Hematopoietic multipotent progenitor cell treated with erythropoietin and hydrocortisone succinate and interleukin-3 and kit ligand, for 17 days (in vitro differentiated cells): ENCODE measurements around the gene ENPEP.
"Not testable (repeated sequence)": the region's sequence is repeated elsewhere in the genome, so short reads cannot be mapped to it uniquely, and the experiment has no call there.

Source experiments
- DNase-seq: peaks from one replicate; pipeline ENCODE4 v3.0.0-alpha.2; 2015; ENCODE audit warnings: low spot score

Gene ENPEP

GRCh38 chr4:110475881-110476818 is at the start of gene ENPEP:
Gene ENPEP (plus strand): TSS chr4:110476155. CDS start chr4:110476415, 260 bp downstream.
- DNase-seq, result no peak

DNA sequence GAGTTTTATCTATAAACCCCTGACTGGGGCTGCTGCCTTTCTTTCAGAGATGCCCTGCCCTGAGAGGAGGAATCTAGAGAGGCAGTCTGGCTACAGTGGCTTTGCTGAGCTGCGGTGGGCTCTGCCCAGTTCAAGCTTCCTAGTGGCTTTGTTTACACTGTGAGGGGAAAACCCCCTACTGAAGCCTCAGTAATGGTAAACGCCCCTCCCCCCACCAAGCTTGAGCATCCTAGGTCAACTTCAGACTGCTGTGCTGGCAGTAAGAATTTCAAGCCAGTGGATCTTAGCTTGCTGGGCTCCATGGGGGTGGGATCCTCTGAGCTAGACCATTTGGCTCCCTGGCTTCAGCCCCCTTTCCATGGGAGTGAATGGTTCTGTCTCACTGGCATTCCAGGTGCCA is 44.1 kb upstream of the ENPEP start:
- not testable (repeated sequence) for DNase-seq

- not testable (repeated sequence) for DNase-seq
Observed at GRCh38 chr4:110437292-110437691, 38.7 kb upstream of the ENPEP start.

GRCh38 chr4:110439209-110439608 is 36.7 kb upstream of the ENPEP start:
- DNase-seq, result not testable (repeated sequence)

DNA sequence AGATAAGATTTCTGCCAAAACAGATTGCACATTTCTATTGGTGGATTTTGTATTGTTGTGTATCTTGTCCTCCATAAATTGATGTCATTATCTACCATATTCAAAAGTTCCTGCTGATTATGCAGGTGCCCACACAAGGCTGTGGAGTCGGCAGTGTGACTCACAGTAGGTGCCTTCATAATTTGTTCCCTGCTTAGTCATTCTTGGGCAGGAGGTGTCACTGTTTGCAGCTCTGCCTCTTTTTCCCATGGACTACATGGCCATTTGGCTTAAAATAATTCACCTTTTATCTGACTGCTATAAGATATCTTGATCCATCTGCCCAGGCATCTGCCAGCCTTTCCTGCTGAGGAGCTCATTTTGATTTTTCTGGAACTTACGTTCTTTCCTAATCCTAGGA is 33.6 kb upstream of the ENPEP start:
- no peak for DNase-seq

DNA sequence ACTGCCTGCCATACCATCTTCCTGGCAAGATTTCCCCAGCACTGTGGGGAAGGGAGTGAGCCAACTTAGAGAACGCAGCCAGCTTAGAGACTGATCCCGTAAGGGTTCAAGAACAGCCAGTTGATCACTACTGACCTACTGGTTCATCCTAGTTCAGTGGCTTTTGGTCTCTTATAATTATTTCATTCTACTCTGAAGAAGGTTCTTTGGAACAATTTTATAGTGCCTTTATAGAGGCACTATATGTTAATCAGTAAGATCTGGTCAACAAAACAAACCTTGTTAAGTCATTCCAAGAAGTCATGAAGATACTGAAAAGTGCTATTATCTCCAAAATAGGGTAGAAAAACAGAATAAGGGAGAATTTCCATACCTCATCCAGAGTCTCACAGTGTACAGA is 33.2 kb upstream of the ENPEP start:
- no peak for DNase-seq

- DNase-seq, result no peak
Observed at GRCh38 chr4:110449947-110450346, 26.0 kb upstream of the ENPEP start.

GRCh38 chr4:110452546-110452945 is 23.4 kb upstream of the ENPEP start:
- no peak for DNase-seq

GRCh38 chr4:110454441-110454840 is 21.5 kb upstream of the ENPEP start:
- no peak for DNase-seq

DNA sequence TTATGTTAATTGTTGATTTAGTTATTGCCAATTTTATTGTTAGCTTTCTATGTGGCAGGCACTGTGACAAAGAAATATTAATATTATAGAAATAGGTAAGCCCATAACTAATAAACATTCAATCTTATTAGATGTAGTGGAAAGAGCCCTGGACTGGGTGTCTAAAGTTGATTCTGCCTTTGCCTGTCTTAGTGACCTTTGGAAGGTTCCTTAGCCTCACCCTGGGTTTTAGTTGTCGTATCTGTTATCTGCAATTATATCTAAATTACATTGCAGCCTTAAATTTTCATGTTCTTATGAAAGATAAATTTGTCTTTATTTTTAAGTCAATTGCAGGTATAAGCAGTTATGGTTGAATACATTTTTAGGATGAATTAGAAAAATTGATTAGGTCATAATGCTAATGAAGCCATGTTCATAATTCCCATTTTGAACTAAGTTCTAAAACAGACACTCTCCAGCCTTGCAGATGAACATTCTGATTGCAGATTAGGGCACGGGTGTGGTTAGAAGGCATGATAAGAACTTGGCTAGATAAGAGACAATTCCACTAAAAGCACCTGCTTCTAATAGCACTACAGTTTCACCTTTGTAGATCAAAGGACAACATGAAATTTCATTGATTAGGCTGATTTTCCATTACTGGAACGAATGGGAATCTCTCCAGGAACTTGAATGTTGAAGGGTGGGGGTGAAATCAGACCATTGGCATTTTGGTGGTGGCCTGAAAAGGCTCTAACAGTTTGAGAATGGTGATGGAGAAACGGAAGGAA is 17.3 kb upstream of the ENPEP start:
- no peak for DNase-seq

- no peak for DNase-seq
Observed at GRCh38 chr4:110460074-110460746, 15.7 kb upstream of the ENPEP start.

DNA sequence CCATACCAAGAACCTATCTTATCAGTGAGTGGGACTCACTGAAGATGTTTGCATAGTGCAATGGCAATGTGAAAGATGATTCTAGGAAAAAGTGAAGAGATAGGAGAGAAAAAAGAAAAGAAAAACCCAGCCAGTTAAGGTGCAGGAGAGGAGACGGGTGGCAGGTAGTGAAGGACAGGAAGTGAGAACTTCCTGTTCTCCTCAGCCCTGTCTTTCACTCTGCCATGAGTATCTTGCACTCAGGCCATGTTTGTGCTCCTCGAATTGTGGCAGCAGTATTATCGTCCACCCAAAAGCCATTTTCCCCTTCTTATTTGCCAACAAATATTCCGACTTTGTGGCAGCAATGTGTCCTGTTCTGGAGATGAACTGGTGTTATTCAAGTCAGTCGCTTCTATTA is 8.6 kb upstream of the ENPEP start:
- DNase-seq, result no peak

- DNase-seq, result no peak
Observed at GRCh38 chr4:110472583-110473329, 3.2 kb upstream of the ENPEP start.

DNA sequence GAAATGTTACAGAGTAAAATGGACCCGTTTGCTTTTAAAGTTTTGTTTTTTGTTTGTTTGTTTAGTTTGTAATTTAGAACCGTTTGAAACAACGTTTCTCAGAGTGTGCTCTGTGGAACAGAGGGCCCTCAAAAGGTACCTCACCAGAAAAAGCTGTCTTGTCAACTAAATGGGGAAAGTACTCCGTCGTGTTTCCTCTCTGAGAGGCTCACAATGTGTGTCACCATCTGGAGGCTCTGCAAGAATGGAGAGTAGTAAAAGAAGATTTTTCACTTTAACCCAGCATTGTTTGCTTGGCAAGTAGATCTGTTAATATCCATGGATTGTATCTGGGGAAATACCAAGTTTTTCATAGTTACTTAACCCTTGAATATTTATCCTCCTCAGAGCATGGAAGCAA is 1.5 kb upstream of the ENPEP start:
- no peak for DNase-seq

GRCh38 chr4:110475080-110475479 is 875 bp upstream of the ENPEP start:
- not testable (repeated sequence) for DNase-seq

GRCh38 chr4:110477836-110478235 is 1.9 kb downstream of the ENPEP start:
- no peak for DNase-seq

GRCh38 chr4:110480031-110480549 is 4.1 kb downstream of the ENPEP start:
- no peak for DNase-seq

GRCh38 chr4:110480746-110481271 is 4.9 kb downstream of the ENPEP start:
- DNase-seq, result no peak

DNA sequence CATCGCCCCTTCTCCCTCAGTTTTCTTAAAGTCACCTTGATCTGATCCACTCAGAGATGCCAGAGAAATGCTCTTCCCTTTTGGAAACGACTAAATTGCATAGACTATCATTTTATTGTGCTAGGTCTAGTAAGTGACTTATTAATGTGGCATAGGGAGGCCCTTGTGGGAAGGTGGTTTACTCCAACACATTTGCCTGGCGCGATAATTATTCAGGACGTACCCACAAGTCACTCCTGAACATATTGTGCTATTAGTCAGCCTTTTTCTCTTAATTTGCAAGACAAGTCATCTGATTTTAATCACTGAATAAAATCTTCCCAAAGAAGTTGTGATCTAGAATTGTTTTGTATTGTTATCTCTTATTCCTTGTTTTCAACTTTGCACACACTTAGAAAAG is 7.6 kb downstream of the ENPEP start:
- DNase-seq, result no peak

GRCh38 chr4:110484029-110484428 is 8.1 kb downstream of the ENPEP start:
- DNase-seq, result no peak

GRCh38 chr4:110484767-110485166 is 8.8 kb downstream of the ENPEP start:
- no peak for DNase-seq
